ENCODE results near the gene MYEF2.

GRCh38 chr15:48132874-48133273 lies 45.2 kb downstream of the MYEF2 start:
- TF ChIP-seq POLR2A (IDR thresholded peaks at IDR 0.05; ENCODE audit: low read depth, low read length) (no peak), POLR2AphosphoS5 (IDR thresholded peaks at IDR 0.05; ENCODE audit: insufficient read depth, low read depth, low read length) (no peak), GATA2 (IDR thresholded peaks at IDR 0.05; ENCODE audit: insufficient read depth, insufficient read length, low read depth, low read length) (no peak), FOS (IDR thresholded peaks at IDR 0.05; ENCODE audit: borderline replicate concordance, insufficient read depth, low read length) (no peak), EZH2 (IDR thresholded peaks at IDR 0.05; ENCODE audit: borderline replicate concordance, low read depth, low read length, severe bottlenecking) (no peak), MYC (IDR thresholded peaks at IDR 0.05; ENCODE audit: low read depth, low read length) (no peak)
- TF ChIP-seq, protein P1, sequence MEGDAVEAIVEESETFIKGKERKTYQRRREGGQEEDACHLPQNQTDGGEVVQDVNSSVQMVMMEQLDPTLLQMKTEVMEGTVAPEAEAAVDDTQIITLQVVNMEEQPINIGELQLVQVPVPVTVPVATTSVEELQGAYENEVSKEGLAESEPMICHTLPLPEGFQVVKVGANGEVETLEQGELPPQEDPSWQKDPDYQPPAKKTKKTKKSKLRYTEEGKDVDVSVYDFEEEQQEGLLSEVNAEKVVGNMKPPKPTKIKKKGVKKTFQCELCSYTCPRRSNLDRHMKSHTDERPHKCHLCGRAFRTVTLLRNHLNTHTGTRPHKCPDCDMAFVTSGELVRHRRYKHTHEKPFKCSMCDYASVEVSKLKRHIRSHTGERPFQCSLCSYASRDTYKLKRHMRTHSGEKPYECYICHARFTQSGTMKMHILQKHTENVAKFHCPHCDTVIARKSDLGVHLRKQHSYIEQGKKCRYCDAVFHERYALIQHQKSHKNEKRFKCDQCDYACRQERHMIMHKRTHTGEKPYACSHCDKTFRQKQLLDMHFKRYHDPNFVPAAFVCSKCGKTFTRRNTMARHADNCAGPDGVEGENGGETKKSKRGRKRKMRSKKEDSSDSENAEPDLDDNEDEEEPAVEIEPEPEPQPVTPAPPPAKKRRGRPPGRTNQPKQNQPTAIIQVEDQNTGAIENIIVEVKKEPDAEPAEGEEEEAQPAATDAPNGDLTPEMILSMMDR (IDR thresholded peaks at IDR 0.05; ENCODE audit: extremely low read depth in 1 of 2, insufficient read depth in 1 of 2, low read depth in 1 of 2, low read length in 2 of 2), result no peak
- TF ChIP-seq, protein P2, sequence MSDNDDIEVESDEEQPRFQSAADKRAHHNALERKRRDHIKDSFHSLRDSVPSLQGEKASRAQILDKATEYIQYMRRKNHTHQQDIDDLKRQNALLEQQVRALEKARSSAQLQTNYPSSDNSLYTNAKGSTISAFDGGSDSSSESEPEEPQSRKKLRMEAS (IDR thresholded peaks at IDR 0.05; ENCODE audit: insufficient read depth, insufficient read length), result no peak
